Inferior parietal cortex (tissue), 1 donor: ENCODE measurements around the gene SGMS1.

Experiments
- DNase-seq: peaks from one replicate; pipeline ENCODE4 v3.0.0-alpha.2; 2016; ENCODE audit errors: extremely low spot score

The SGMS1 gene

DNA sequence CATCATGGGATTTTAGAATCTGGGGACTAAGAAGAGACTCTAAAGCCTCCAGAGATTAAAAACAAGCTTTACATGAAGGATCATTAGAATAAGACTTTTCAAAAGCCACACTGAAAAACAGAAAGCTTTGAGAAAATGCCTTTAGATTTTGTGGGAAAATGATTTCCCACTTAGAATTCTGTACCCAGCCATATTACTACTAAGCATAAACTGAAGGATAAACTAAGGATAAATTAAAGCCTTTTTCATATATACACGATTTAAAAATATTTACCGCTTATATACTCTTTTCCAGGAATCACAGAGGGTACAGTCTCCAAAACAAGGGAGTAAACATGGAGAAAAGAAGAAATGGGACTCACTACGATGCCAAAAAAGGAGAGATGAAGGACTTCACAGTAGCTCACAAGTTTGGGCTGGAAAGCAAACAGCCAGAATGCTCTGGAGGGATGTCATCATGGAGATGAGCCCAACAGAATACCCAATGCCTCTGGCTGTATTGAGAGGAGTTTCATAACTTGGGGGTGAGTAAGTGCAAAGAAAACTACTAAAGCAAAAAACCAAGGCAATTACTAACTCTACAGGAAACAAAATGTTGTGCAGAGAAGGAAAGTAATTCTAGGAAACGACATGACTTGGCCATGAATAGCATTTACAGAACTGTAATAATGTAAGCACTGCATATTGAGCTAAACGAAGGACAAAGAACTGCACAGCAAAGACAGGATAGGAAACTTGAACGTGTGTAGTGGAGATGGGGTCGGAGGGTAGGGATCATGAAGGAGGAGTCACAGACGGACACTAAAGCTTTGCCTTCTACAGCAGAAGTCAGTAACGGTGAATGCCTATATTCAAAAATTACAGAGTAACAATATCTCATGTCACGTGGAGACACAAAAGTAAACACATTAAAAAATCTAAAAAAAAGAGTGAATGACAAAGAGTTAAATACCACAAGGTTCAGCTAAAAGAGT is 311.0 kb downstream of the SGMS1 start:
- no peak for DNase-seq

DNA sequence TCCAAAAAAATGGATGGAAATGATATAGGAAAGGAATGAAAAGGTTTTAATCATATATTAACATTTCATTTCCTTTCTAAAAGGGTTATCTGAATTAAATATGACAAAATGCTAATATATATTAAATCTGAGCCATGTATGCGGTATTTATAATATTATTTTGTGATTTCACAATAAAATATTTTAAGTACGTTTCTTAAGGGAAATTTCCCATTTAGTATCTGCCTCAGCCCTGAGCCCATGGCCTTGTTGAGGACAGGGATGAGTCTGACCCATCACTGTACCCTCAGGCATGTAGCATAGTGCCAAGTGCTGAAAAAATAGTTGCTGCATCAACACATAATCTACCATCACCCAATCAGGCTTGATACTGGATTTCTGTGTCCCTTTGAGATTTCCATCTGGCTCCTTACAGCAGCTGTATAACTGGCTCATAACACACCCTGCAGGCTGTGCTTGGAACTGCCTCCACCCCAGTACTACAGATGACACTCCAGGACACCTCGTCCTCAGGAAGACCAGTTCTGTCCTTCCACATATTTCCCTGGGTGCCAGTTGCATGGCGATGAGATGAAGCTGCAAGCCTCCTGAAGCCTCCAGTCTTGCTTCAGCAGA is 313.1 kb downstream of the SGMS1 start:
- DNase-seq: no peak

DNA sequence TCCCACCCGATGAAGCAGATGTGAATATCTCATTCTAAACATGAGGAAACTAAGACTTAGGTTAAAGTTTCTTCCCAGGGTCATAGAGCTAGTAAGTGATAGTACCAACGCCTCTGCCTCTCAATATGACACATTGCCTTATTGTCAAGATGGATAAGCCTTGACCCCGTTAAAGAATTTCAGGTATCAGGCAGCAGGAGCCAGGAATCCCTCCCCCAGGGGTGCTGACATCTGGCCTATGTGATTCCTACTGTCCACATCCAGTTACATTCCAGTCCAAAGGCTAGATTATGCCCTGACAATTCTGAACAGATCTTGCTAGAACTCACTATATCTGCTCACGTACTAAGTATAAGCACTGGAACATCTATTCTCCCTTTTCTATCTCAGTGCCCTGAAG is 314.4 kb downstream of the SGMS1 start:
- DNase-seq: no peak

DNA sequence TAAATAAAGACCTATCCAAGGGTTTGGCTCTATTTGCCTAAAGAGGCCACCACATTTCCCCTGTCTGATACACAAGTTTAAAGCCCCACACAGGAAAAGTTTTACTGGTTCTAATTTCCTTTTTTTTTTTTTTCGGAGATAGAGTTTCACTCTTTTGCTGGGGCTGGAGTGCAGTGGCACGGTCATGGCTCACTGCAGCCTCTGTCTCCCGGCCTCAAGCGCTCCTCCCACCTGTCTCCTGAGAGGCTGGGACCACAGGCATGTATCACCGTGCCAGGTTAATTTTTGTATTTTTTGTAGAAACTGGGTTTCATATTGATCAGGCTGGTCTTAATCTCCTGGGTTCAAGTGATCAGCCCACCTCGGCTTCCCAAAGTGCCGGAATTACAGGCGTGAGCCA is 319.1 kb downstream of the SGMS1 start:
- no peak for DNase-seq

DNA sequence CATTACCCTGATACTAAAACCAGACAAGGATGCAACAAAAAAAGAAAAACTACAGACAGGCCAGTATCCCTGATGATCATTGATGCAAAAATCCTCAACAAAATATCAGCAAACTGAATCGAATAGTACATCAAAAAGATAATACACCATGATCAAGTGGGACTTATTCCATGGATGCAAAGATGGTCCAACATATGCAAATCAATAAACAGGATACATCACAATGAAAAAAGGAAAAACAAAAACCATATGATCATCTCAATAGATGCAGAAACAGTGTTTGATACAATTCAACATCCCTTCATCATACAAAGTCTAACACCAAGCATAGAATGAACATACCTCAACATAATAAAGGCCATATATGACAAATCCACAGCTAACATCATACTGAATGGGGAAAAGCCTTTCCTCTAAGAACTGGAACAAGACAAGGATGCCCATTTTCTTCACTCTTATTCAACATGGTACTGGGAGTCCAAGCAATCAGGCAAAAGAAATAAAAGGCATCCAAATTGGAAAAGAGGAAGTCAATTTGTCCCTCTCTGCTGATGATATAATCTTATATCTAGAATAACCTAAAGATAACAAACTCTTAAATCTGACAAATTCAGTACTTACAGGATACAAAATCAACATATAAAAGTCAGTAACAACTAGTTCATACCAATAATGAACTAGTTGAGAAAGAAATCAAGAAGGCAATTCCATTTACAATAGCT is 323.6 kb downstream of the SGMS1 start:
- no peak for DNase-seq

GRCh38 chr10:50295367-50295766 is 328.4 kb downstream of the SGMS1 start:
- no peak for DNase-seq

- no peak for DNase-seq
These were observed 329.2 kb downstream of the SGMS1 start for GRCh38 chr10:50294582-50294981.

DNA sequence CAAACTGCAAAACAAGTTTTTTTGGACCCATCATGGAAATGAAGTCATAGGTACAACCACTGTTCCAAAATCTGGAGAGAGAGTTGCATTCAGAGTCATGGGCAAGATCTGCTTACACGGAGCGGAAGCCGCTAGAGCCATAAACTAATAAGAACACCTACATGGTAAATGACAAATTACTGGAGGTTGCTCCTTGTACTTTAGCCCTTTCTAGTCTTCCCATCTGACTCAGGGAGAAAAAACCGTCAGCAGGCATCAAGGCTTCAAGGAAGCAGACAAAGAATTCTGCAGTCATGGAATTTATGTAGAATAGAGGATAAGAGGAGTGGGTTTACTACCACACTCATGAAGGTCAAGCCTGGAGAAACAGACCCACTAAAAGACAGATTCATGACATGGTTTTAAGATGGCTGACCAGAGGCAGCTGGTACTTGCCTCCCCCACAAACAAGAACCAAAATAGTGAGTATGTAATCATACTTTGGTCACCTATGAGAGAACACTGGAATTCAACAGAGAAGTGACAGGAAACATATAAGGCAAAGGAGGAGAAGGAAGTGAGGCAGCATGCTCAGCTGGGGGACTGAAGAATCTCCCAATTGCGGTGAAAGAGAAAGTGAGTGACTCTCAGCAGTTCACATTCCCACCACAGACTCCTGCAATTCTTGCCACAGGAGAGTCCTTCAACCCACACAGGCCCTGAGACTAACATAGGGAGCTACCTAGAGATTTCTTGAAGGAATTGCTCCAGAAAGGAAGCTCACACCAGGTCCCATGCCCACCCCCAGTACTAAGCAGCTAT is 330.0 kb downstream of the SGMS1 start:
- DNase-seq: no peak

GRCh38 chr10:50291261-50291850 is 332.4 kb downstream of the SGMS1 start:
- peak; percentile 27 for DNase-seq

- DNase-seq: no peak
These were observed 334.6 kb downstream of the SGMS1 start for GRCh38 chr10:50289196-50289595.

GRCh38 chr10:50286996-50287803 is 336.6 kb downstream of the SGMS1 start:
- no peak for DNase-seq

- DNase-seq: peak; percentile 24
These were observed 337.2 kb downstream of the SGMS1 start for GRCh38 chr10:50286517-50286916.

- DNase-seq: no peak
These were observed 341.7 kb downstream of the SGMS1 start for GRCh38 chr10:50281967-50282522.

DNA sequence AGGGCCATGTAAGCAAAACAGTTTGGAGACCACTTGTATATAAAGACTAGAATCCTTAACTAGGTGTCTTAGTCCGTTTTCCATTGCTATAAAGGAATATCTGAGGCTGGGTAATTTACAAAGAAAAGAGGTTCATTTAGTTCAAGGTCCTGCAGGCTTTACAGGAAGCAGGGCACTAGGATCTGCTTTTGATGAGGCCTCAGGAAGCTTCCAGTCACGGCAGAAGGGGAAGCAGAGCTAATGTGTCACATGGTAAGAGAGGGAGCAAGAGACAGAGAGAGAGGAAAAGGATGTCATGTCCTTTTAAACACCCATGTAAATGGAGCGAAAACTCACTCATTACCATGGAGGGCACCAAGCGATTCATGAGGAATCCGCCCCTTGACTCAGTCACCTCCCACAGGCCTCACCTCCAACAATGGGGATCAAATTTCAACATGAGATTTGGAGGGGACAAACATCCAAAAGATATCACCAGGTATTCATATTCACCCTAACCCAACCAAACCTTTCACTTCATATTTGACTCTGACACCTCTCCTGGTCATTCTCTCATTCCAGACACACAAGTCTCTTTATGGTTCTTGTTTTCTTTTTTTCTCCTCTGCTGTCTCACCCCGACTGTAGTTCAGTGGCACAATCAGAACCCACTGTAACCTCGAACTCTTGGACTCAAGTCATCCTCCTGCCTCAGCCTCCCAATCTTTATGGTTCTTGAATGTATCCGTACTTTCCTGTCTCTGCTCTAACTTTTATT is 342.4 kb downstream of the SGMS1 start:
- no peak for DNase-seq

DNA sequence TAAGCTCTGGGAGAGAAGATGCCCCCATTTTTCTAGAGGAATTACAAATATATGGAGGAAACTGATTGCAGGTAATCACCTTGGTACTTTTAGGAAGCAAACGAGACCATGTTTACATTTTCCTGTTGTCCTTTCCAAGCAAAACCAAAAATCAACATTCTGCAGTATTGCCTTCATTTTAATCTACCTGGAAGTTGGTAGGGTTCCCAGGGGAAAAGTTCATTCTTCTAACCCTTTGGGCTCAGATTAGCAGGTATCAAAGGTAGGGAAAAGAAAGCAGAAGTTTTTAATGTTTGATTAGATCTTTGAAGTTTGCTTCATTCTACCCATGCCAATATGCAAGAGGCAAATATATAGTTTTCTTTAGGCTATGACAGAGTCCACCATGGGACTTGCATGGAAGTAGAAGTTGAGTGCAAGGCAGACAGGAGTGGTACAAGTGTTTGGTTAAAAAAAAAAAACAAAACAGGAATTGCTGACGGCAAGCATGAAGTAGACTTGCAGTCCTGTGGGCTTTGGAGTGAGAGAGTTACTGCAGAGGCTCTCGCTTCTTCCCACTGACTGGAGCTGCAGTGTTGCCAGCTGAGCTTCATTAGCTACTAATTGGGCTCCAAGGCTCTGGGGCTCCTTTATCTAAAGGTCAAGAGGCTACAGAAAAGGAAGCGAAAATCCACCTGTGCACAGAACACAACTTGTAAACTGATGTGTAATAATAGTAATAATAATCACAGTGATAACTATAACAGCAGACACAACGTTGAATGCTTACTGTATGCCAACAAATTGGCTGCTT is 343.5 kb downstream of the SGMS1 start:
- no peak for DNase-seq

GRCh38 chr10:50279489-50279888 is 344.3 kb downstream of the SGMS1 start:
- DNase-seq: no peak

GRCh38 chr10:50275650-50276235 is 348.0 kb downstream of the SGMS1 start:
- peak; percentile 63 for DNase-seq

- DNase-seq: no peak
These were observed 351.2 kb downstream of the SGMS1 start for GRCh38 chr10:50272531-50272930.
